Measurements from ENCODE around the gene KIF18B. TPM values are rescaled to one million over a fixed set of nuclear protein-coding genes. Genes with fewer than 3 reads are reported as not detected.

Gene KIF18B
- total and polyA plus RNA-seq, 10 of the 15 experiments (the other 5 are each of a cell fraction or from before 2014, with no cell fraction given) = 2.8 to 46.2 (median 20.5) TPM

- no TSS peak for BruUV-seq (replicated peaks)
- Histone ChIP-seq H3K27ac (ENCODE audit: control insufficient read depth, insufficient read depth) (no peak overlapping the region), H3K4me2 (ENCODE audit: control insufficient read depth, insufficient read depth) (no peak overlapping the region), H2AFZ (ENCODE audit: control insufficient read depth, low read depth, low read length) (no peak overlapping the region), H3K4me1 (ENCODE audit: control insufficient read depth, insufficient read depth, low read length) (peaks cover under 1% of the 10 kb centered on the region), H3K79me2 (ENCODE audit: control insufficient read depth, insufficient read depth, low read length) (no peaks in the 10 kb centered on the region), H3K36me3 (ENCODE audit: control insufficient read depth in 2 of 2, insufficient read depth in 2 of 2, low read length in 1 of 2) (no peaks in the 10 kb centered on the region), H4K20me1 (ENCODE audit: control insufficient read depth, insufficient read depth) (no peaks in the 10 kb centered on the region), H3K9me3 (replicated peaks; ENCODE audit: control insufficient read depth, insufficient read depth, low read length) (no peaks in the 10 kb centered on the region; the same call in 2 of the 3 replicates), H3K9ac (ENCODE audit: control insufficient read depth, insufficient read depth, low read length) (no peak overlapping the region), H3K27me3 (replicated peaks in 1 of 2; ENCODE audit: control insufficient read depth in 2 of 2, insufficient read depth in 2 of 2, low read length in 1 of 2) (peaks cover under 1 to 2% of the 10 kb centered on the region in 2 experiments), H3K4me3 (no peak overlapping the region)
- 74% methylated on average over 4 of the region's 4 CpGs for WGBS (ENCODE audit: insufficient coverage, insufficient replicate concordance, low lambda C conversion rate, missing lambda C conversion rate)
- RAD21 ChIA-PET (ENCODE audit: unreplicated experiment) = no interaction called here
- FAIRE-seq (no peak), DNase-seq (ENCODE audit: low read depth, low spot score) (no peak), ATAC-seq (no peak)
- SMC1A ChIA-PET (ENCODE audit: uncharacterized antibody, unreplicated experiment) = no interaction called here
- CTCF ChIA-PET = no interaction called here
- intact Hi-C loops (cut with micrococcal nuclease; ENCODE audit: unreplicated experiment) (no loop called here), in situ Hi-C loops (cut with MboI) (no loop called here)
- no peak for TF ChIP-seq WRNIP1 (IDR thresholded peaks at IDR 0.05; ENCODE audit: borderline replicate concordance, low read depth, low read length)
- TF ChIP-seq SREBF1 (IDR thresholded peaks at IDR 0.05; ENCODE audit: low read length) = no peak
- no peak for TF ChIP-seq RFX5 (IDR thresholded peaks at IDR 0.05; ENCODE audit: low read depth, low read length)
- TF ChIP-seq FOXM1 (IDR thresholded peaks at IDR 0.05; ENCODE audit: low read depth, low read length) = no peak
- no peak for TF ChIP-seq GABPA (IDR thresholded peaks at IDR 0.05; ENCODE audit: low read depth)
- POLR2A ChIA-PET = interaction anchor here (0.6 kb wide), 1 partner anchor 962 kb away, joined by 3 read pairs; no protein-coding TSS in a partner anchor
Measured at GRCh38 chr17:44983563-44983962, 36.0 kb upstream of the KIF18B start.

- SMC1A ChIA-PET (ENCODE audit: uncharacterized antibody, unreplicated experiment) = interaction anchor here (0.6 kb wide), 1 partner anchor 28 kb away, joined by 3 read pairs; no protein-coding TSS in a partner anchor
- in situ Hi-C loops (cut with MboI) = no loop called here
- Histone ChIP-seq H2AFZ (ENCODE audit: control insufficient read depth, low read depth, low read length) (no peak overlapping the region), H3K4me1 (ENCODE audit: control insufficient read depth, insufficient read depth, low read length) (no peaks in the 10 kb centered on the region; the same call in 1 of the 2 replicates), H3K4me2 (ENCODE audit: control insufficient read depth, insufficient read depth) (no peak overlapping the region), H3K79me2 (ENCODE audit: control insufficient read depth, insufficient read depth, low read length) (no peaks in the 10 kb centered on the region), H3K9me3 (replicated peaks; ENCODE audit: control insufficient read depth, insufficient read depth, low read length) (no peaks in the 10 kb centered on the region; the same call in 2 of the 3 replicates), H3K36me3 (ENCODE audit: control insufficient read depth in 2 of 2, insufficient read depth in 2 of 2, low read length in 1 of 2) (no peaks in the 10 kb centered on the region), H3K9ac (ENCODE audit: control insufficient read depth, insufficient read depth, low read length) (no peak overlapping the region), H3K27ac (ENCODE audit: control insufficient read depth, insufficient read depth) (no peak overlapping the region), H3K4me3 (no peak overlapping the region), H3K27me3 (replicated peaks in 1 of 2; ENCODE audit: control insufficient read depth in 2 of 2, insufficient read depth in 2 of 2, low read length in 1 of 2) (peaks cover 2 to 3% of the 10 kb centered on the region in 2 experiments; a peak in 3 of 4 replicates), H4K20me1 (ENCODE audit: control insufficient read depth, insufficient read depth) (no peaks in the 10 kb centered on the region)
- TF ChIP-seq ESRRA (IDR thresholded peaks at IDR 0.05; ENCODE audit: low read length) (no peak), RB1 (IDR thresholded peaks at IDR 0.05; ENCODE audit: borderline replicate concordance) (no peak), CBX5 (IDR thresholded peaks at IDR 0.05; ENCODE audit: low read depth) (no peak)
- FAIRE-seq (no peak), DNase-seq (ENCODE audit: low read depth, low spot score) (no peak), ATAC-seq (no peak)
- intact Hi-C loops (cut with micrococcal nuclease; ENCODE audit: unreplicated experiment) = no loop called here
- CTCF ChIA-PET = no interaction called here
- WGBS (ENCODE audit: insufficient coverage, insufficient replicate concordance, low lambda C conversion rate, missing lambda C conversion rate) = 62% methylated on average over 3 of the region's 3 CpGs
- no TSS peak for BruUV-seq (replicated peaks)
- POLR2A ChIA-PET = no interaction called here
- RAD21 ChIA-PET (ENCODE audit: unreplicated experiment) = no interaction called here
Measured at GRCh38 chr17:44982113-44982702, 34.6 kb upstream of the KIF18B start.

Measured in GM12878 (cell line).